ENCODE data around the gene BACH2.
"Not testable (repeated sequence)": the region's sequence is repeated elsewhere in the genome, so short reads cannot be mapped to it uniquely, and the experiment has no call there.

BACH2 gene

DNA sequence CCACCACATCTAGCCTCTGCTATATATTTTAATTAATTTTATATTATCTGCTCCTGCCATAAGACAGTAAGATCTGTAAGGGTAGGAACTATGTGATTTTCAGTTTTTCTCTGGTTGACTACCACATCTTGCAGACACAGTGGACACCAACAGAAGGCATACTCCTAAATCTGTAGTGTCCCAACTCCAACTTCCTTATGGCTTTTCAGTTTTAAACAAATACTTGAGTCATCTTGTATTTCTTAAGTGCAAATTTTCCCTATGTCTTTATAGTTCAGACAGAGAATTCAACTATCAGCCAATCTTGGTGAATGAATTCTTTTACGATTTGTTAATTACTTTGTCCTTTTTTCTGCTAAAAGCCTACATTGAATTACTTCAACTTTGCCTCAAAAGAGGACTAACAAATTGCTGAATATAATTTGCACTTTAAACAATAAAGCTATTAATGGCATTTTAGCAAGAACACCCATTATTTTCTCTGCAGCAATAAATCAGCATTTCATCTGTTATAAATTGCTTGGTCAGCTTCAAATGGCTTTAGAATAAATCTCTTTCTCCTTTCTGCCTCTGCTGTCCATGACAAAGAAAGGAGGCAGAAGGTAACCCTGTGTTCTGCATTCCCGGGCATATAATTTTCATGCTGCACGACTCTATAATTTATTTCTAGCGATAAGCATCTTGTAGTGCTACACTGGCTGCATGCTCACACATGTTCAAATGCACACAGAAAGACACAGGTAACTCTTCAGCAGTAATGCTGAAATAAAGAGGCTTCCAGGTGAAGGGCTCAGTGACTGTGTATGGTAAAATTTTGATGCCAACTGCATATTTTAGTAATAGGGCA is 144.8 kb downstream of the BACH2 start:
- DNase-seq (ENCODE audit: low read depth), result no peak

DNA sequence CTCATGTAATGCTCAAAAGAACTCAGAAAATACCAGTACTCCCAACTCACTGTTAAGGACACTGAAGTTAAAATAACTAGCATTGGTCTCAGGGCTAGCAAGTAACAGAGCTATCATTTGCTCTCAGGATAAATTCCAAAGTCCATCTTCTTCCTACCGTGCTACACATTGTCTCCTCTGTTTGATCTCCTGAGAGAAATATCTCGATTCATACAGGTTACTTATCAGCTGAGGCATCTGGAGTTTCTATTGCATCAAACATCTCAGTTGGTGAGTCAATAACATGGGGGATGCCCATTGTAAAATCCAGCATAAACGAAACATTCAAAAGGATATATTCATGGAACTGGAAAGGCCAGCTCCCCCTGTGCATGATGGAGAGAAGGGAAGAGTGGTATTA is 147.4 kb downstream of the BACH2 start:
- DNase-seq (ENCODE audit: low read depth), result no peak

DNA sequence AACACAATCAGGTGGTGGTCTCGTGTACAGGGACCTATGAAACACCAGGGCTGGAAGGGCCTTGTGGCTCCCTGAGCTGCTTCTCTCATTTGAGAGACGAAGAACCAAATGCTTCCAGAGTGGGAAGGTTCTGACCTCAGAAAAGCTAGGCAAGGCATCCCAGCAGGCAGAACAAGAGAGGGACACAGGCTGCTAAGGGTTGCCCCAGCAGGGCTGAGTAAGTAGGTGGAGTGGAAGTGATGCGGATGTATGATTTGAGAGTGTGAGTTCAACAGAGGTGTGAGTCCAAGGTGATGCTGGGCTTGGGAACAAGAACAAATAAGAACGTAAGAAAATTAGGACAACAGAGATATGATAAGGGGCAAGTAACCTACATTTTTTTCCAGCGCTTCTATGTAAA is 147.8 kb downstream of the BACH2 start:
- no peak for DNase-seq (ENCODE audit: low read depth)

DNA sequence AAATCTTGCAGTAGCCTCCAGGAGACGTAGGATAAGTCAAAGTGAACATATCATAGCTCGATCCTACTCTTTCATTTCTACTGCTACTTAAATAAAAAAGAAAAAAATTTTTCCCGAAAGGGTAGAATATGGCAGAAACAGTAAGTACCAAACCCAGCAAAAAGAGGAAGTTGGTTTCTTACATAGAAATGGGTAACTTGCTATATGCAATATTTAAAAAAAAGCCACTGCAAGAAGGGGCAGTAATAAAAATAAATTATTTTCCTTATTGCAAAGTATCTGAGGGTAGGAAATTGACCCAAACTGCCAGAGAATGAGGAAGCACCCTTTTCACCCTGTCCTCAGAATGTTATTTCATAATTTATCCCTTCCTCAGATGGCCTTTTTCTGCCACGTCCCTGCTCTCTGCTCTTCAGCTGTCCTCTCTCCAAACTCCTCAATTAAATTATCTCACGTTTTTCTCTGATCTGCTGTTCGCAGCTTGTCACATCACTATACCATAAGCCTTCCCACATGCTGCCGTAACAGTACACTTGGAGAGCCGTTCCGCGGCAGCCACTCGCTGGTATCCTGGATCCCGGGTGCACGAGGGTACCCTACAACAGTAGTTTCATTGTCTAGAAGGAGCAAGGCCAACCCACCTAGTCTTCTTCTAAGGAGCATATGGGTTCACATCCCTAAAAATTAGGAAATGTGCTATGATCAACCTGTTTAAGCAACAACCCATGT is 149.6 kb downstream of the BACH2 start:
- DNase-seq (ENCODE audit: low read depth), result no peak

DNA sequence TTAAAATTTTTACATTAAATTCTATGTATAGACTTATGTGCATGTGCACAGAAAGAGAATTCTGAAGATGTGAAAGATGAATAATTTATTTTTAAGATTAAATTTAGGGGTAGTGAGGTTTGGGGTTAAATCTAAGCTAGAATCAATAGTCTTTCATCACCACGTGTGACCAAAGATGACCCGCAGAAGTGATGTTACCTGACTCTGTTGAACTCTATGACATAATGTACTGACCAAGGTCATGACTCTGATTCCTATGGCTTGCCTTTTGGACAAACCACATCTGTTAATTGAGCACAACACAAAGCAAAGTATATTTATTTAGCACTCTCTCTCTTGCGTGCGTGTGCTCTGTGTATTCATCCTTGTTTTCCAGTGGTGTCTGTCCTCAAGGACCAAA is 150.6 kb downstream of the BACH2 start:
- DNase-seq (ENCODE audit: low read depth), result no peak

DNA sequence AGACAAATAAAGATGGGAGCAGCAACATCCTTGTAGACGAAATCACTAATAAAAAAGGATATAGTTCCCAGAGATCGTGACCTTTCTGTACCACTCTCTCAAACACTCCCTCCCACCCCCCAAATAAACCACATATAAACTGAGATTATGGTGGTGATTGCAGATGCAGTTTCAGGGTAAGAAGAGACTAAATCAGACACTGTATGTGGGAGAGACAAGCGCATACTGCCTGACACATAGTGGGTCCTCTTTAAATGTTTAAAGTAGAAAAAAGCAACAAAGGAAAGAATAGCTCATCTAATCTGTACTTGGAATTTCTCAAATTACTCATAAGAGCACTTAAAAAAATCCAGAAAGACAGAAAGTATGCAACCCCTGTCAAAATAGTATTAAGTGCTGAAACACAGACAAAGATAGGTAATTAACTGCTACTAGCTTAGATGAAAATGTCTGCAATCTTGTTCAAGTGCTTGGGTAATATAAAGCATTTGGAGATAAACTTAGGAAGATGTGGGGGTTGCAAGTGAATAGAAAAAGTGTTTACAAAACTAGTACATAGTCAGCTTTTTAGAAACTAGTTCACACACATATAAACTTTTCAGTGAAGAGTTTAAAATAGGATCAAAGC is 151.6 kb downstream of the BACH2 start:
- DNase-seq (ENCODE audit: low read depth), result no peak

DNA sequence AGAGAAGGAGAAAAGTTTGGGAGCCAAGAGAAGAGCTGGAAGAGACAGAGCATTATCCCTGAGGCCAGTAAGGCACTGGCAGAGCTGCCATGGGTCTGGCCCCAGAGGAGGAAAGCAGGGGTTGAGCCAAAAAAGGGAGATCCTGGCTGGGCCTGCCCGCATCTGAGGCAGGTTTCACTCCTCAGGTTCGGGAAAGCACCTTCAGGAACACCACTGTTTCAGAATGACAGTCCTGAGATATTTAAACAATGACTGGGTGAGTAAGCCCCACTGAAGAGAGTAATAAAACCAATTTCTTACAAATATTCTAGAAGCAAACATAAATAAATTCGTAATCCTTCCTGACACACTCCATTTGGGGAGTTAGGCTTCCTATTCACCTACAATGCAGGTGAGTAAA is 152.2 kb downstream of the BACH2 start:
- no peak for DNase-seq (ENCODE audit: low read depth)

DNA sequence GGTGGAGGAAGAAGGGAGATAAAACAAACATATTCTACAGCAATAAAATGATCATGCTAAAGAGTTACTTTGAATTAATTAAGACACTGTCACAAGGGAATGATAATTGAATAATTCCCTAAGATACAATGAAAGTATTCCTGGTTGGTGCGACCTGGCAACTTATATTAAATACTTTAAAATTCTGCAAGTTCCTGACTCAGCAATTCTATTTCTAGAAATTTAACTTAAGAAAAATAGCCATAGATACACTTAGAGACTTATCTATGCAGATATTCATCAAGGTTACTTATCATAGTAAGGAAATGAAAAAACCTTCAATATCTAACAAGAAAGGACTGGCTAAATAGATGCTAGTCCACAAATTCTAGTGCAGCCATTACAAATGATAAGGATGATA is 156.0 kb downstream of the BACH2 start:
- no peak for DNase-seq (ENCODE audit: low read depth)

DNA sequence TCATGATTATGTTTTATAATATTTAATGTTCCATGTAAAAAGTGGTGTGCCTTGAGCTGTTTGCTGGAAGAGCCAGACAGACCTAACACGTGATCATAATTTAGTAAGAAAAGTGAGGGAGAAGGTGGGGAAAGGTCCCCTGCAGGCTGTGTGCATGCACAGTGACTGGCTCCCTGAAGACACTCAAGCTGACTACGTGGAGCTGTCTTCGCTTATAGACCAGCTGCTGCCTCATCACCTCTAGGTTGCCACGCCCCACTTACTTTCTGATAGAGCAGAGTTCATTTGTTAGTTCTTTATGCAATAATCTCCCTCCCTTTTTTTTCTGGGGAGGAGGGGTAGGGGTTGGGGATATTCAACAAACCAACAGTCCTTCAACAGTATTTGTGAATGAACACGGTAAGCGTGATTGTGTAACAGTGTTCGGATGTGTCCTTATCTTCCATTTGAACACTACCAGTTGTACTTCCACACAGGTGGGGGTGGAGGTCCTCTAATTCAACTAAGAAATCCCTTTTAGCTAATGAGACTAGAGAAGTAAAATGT is 157.3 kb downstream of the BACH2 start:
- DNase-seq (ENCODE audit: low read depth), result no peak

DNA sequence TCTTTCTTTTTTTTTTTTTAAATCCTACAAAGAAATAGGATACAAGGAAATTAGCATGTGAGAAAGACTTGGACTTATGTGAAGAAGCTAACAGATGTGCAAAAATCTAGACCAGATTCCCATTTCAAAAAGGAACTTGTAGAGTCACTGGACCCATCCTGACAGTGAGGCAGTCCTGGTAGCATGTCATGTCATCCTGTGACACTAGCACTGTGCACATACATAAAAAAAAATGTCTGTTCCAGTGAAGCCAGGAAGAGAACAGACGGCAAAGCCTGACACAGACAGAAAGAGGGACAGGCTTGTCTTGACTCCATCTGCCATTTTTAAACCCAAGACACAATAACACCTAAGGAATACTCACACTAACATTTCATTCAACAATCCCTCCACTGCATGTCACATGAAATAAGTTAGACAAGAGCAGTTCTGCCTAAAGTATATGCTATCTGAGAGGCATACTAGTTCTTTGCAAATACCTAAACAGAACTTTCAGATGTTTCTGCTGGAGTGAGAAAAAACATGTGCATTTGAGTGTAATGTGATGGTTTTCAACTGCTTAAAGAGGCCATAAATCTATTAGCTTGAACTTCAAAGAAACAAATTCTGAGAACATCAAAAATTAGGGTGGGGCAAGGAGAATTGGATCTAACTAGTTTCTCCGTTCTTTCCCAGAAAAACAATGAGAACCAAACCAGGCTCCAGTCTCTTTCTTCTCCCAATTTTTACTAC is 159.6 kb downstream of the BACH2 start:
- DNase-seq (ENCODE audit: low read depth), result no peak

DNA sequence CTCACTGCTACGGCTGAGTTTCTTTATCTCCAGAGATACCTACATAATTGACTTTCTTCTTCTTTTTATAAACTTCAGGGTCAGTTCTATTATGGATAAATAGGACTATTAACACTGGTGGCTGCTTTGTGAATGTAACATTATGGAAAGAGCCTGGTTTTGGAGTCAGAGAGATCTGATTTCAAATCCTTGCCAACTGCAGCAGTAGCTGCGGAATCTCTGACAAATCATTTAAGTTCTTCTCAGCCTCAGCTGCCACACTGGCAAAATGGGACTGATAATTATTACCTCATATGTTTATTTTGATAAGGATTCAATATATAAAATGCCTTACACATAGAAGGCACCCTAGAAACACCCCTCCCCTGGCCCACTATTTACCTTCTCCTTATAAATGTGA is 160.5 kb downstream of the BACH2 start:
- no peak for DNase-seq (ENCODE audit: low read depth)

DNA sequence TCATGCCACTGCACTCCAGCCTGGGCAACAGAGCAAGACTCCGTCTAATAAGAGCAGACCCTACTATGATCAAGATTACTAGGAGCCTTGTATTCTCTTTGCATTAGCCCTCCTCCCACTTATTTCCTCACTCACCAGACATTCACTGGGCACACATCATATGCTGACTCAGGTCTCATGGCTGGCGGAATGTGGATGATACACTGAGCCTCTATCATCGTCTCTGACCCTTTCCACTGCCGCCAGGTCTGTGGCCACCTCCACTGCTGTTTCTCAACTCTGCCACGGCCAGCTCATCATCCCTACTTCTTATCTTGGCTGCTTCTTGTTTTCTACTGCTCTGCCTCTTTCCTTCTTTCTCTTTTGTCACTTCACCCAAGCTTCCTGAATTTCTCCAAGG is 161.0 kb downstream of the BACH2 start:
- no peak for DNase-seq (ENCODE audit: low read depth)

DNA sequence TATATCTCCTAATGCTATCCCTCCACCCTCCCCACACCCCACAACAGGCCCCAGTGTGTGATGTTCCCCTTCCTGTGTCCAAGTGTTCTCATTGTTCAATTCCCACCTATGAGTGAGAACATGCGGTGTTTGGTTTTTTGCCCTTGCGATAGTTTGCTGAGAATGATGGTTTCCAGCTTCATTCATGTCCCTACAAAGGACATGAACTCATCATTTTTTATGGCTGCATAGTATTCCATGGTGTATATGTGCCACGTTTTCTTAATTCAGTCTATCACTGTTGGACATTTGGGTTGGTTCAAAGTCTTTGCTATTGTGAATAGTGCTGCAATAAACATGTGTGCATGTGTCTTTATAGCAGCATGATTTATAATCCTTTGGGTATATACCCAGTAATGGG is 163.0 kb downstream of the BACH2 start:
- DNase-seq (ENCODE audit: low read depth), result not testable (repeated sequence)

DNA sequence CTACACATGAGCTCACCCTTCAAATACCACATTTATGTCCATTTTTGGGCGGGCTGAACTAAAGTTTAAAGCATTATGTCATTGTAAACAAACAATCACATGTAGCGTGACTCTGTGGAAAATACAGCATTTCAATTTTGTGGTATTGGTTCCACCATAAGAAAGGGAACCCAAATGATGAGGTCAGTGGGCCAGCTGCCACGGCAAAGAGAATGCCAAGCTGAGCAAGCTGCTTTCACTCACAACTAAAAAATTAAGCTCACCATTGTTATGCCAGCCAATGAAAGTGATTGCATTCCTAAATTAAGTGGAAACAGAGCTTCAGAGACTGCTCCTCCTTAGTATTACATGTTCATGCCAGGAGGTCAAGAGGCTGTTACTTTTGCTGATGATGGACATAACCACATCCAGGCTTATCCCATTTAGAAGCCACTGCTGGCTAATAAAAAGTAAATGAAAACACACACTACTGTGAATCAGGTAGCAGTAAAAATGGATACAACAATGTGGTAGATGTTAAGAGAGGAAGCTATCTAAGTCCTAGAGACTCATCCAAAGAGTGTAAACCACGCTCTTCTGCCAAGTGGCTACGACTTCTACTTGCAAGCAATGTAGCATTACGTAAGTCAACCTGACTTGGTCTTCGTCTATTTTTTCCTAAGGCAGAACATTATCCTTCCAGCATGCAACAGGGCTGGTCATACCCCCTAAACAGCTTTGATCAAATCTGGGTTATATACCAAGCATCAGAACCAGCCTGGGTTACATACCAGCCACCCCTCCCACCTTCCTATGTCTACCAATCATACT is 164.8 kb downstream of the BACH2 start:
- no peak for DNase-seq (ENCODE audit: low read depth)

DNA sequence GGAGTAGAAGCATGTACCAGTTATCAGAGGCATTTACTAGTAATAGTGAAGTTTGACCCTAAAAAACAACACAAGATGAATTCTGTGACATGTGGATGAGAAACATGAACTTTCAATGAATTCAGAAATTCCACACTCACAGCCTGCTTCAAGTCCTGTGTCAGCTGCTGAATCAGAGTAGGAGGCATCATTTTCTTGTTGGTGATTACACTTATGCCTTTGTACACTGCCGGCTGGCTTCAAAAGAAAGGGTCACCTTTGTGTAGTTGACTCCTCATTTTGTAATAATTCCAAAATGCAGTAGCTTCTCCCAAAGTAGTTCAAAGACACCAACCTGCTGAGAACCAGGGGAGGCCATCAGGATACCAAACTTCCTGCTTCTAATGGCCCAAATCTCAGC is 165.5 kb downstream of the BACH2 start:
- DNase-seq (ENCODE audit: low read depth), result no peak

DNA sequence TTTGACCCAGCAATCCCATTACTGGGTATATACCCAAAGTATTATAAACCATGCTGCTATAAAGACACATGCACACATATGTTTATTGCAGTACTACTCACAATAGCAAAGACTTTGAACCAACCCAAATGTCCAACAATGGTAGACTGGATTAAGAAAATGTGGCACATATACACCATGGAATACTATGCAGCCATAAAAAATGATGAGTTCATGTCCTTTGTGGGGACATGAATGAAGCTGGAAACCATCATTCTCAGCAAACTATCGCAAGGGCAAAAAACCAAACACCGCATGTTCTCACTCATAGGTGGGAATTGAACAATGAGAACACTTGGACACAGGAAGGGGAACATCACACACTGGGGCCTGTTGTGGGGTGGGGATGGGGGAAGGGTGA is 168.0 kb downstream of the BACH2 start:
- not testable (repeated sequence) for DNase-seq (ENCODE audit: low read depth)

DNA sequence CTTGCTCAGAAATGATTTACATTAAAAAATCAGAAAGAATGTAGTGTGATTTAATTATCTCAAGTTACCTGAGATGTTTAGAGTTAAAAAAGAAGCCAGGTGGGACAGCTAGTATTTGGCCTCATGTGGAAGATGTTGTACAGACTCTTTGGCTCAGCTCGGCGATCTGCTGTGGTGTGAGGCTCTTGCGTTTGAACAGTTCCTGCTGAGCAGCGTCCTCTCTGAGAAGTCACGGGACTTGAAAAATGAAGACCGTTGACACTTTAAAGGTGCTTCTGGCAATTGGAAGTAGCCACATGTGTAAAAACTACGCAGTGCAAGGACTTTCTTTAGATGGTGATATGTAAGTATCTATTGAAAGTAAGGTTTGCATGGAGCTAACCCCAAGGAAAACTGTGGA is 169.0 kb downstream of the BACH2 start:
- DNase-seq (ENCODE audit: low read depth), result no peak

DNA sequence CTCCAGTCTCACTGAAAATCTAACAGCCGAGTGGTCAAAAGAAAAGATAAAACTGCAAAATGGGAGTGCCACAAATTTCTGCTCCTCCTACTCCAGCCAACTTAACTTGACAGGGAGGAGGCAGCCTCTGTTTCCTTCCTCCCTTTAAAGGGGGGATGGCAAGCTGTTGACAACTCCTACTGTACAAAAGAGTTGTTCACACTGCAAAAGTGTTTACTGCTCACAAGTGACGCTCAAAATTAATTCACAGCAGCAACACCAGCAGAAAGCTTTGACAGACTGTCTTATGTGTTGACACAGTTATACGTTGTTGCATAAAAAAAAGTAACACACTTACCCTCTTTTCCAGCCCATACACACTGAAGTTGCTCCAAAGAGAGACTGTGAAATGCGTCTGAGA is 169.8 kb downstream of the BACH2 start:
- DNase-seq (ENCODE audit: low read depth), result no peak

DNA sequence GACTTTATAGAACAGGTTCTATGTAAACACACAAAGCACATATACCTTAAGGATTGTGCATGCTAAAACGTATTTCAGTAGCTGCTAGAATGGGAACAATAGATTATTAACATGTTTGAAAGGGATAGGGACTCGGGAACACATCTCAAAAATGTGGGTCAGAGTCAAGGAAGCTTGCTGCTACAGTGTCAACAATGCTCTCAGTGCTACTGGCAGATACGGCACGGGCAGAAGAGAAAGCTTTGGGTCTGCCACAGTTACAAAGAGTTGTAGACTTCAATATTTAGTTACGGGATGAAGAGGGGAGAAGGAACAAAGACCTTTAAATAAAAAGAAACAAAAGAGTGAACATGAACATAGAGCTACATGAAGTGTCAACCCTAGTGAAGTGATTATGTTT is 170.5 kb downstream of the BACH2 start:
- no peak for DNase-seq (ENCODE audit: low read depth)

DNA sequence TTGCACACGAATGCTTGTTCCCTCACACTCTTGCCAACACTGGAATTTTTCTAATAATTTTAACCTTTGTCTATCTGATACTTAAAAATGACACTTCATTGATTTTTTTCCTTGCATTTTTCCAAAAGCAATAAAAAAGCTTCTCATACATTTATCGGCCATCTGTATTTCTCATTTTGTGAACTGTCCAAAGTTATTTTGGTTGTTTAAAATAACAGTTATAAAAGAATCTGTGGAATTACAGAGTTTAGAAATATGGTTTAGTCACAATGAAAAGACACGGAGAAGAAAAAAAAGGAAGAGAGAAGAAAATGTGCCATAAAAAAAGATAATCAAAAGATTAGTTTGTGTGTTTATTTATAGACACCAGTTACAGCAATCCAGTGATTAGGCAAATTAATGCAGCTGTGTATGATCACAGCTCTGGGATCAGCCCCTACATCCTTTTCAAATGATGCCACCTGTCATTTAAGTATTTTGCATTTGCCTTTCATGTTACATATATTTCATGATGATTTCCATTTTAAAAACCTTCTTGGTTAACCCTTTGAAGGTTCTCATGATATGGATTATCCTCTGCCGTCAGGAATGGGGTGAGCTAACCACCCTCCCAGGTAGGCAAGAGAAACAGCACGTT is 171.7 kb downstream of the BACH2 start:
- no peak for DNase-seq (ENCODE audit: low read depth)

DNA sequence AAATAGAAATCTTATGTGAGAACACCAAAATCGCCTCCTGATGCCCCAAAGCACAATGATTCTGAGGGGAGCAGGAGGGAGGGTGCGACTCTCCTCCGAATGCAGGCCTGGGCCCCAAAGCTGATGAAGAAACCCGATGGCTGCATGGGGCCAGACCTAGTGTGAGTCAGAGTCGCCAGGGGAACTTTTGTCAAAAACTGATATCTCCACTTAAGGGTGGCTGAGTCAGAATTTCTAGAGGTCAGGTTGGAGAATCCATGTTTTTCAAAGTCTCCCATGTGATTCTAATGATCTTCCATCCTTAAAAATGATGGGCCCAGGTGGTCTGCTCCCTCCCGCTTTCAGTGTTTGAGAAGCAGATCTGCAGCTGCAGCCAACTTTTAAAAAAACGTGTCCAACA is 172.8 kb downstream of the BACH2 start:
- no peak for DNase-seq (ENCODE audit: low read depth)
